Stimulated activated CD4-positive, alpha-beta T cell treated with anti-CD3 and anti-CD28 coated beads, Interleukin-4, amount 100 ng/mL, for 1 hour (primary cell): ENCODE data around the gene ATAD3C.
"Not testable (repeated sequence)": the region's sequence is repeated elsewhere in the genome, so short reads cannot be mapped to it uniquely, and the experiment has no call there.

Experiments used
- DNase-seq: peaks from one replicate; pipeline ENCODE4 v3.0.0-alpha.2; 2020

ATAD3C gene, protein sequence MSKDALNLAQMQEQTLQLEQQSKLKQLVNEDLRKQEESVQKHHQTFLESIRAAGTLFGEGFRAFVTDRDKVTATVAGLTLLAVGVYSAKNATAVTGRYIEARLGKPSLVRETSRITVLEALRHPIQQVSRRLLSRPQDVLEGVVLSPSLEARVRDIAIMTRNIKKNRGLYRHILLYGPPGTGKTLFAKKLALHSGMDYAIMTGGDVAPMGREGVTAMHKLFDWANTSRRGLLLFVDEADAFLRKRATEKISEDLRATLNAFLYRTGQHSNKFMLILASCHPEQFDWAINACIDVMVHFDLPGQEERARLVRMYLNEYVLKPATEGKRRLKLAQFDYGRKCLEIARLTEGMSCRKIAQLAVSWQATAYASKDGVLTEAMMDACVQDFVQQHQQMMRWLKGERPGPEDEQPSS

DNA sequence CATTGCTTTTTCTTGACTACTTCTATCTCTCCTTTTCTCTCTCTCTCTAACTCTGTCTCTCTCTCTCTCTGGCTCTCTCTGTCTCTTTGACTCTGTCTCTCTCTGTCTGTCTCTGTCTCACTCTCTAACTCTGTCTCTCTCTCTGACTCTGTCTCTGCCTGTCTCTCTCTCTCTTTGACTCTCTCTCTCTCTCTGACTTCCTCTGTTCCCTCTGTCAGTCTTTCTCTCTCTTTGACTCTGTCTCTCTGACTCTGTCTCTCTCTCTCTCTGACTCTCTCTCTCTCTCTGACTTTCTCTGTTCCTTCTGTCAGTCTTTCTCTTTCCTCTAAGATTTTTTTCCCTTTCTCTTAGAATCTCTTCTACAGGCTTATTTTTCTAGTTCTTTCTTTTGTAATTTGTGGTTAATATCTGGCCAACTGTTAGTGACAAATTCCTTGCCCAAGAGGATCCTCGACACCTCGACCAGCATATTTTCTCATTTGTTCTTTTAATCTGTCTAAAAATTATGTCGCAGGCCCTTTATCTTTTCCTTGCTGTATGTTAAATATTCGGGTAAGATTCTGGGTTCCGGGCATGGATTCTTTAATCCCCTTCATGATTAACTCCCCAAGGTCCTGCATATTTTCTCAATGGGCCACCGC lies at the start of gene ATAD3C:
Gene ATAD3C (plus strand): TSS at position 591 of the 641 bp plus-strand sequence. CDS start 995 bp downstream, outside the sequence.
- no peak for DNase-seq

DNA sequence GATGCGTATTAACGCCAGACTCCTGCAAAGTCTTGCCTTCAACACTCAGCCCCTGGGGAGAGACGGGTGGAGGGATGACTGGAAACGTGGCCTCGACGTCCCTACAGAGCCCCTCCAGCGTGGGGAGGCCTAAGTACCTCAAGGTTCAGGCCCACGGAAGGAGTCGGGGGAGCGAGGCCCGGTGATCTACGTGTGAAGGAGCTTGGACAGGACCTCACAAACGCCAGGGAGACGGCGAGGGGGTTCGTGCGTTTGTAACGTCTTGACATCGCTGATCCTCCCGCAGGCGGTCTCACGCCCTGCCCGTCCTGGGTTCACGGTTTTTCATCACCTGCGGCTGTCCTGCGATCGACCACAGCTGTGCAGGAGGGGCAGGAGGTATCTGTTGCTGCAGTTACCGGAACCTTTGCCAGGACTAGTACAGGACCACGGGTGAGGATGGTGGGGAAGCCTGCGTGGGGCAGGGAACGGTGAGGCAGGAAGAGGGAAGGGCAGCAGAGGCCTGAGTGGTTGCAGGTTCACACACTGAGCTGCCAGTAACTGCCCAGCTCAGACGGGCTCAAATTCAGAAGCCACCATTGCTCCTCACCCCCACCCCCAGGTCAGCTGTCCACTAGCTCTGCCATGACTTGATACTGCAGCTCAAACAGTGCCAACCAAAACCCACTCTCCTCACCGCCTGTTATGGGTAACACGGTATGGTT lies 49.5 kb upstream of the ATAD3C start:
- DNase-seq: peak; percentile 33

DNA sequence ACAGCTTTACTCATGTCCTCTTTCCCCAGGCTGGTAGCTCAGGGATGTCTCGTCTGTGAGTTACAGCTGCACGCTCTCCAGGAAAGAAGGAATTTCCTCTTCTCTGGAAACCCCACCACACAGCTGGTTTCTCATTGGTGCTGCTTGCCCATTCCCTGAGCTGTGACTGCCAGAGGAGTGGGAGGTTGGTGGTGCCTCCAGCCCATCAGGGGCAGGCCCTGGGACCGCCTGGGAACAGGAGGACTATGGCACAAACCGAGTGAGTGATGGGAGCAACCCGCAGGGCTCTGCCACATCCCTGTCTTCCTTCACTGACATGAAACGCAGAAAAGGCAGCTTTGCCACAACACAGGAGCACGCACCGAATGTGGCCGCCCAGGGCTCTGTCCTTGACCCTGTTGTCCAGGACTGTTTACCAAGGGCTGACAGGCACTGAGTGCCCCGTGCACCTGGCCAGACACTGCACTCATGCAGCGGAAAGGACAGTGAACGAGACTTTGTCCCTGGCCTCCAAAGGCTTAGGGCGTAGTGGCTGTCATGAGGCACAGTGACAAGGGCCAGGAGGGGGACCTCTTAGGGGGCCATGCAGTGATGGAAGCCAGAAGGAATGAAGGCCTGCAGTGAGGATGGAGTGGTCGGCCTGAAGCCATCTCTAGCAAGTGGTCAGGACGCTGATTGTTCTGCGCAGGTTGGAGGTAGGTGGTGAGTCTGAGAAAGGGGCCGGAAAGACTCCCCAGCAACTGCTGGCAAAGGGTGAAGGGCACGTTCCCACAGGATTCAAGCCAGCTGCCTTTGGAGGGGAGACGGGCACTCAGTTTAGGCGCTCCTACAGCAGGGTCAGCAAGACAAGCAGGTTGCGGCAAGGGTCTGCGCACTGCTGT lies 48.7 kb upstream of the ATAD3C start:
- DNase-seq: no peak

DNA sequence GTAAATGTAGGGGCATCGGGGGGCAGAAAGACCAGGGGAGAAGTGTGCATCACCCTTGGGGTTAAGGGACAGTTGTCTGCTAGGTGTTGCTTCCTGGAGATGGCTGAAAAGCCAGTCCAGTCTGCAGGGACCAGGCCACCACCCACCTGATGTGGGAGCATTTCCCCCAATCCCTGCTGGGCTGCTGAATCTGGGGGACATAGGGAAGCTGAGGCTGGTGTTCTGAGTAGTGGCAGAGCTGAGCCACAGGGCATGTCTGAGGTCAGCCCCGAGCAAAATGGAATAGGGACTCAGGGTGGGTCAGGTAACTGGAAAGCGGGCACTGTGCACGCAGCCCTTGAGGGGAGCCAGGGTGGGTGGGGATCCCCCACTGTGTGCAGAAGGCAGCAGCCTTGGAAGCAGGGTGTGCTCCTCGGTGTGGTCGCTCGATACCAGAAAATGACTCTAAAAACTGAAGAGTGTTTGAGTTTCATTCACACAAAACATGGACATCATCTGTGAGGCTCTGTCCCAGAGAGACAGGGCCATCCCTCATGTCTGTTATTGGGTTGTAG lies 48.0 kb upstream of the ATAD3C start:
- DNase-seq: no peak

DNA sequence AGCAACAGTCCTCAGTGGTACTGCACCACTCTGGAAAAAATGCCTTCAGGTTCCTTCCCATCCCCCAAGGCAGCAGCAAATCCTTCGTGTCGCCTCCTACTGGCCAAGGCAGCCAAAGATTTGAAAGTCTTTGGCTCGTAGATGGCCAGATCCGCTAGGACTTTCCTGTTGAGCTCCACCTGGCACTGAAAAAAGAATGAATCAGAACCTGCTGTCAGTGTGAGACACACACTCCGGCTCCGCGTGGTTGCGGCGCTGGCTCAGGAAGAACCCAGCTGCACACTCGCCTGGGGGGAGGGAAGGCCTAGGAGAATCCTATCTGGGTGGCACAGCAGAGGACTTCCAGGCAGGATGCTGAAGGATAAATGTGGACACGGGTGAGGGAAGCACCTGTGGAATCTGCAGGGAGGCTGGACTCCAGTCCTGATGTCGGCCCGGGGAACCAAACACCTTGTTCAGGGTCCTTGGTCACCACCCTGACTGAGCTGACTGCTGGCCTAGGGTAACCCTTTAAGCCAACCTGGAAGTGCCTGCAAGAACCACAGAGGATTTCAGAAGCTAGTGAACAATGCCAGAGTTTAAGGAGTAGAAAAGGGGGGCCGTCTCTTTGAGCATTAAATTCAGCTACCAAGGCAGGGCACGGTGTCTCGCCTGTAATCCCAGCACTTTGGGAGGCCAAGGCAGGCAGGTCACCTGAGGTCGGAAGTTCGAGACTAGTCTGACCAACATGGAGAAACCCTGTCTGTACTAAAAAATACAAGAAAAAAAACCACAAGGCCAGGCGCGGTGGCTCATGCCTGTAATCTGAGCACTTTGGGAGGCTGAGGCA lies 47.2 kb upstream of the ATAD3C start:
- DNase-seq: peak; percentile 51

DNA sequence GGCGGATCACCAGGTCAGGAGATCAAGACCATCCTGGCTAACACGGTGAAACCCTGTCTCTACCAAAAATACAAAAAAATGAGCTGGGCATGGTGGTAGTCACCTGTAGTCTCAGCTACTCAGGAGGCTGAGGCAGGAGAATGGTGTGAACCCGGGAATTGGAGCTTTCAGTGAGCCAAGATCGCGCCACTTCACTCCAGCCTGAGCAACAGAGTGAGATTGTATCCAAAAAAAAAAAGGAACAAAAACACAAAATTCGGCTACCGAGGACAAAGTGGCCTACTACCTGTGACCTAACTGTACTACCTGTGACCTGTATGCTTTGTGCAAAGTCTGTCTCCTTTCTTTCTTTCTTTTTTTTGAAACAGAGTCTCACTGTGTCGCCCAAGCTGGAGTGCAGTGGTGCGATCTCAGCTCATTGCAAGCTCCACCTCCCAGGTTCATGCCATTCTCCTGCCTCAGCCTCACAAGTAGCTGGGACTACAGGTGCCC lies 46.5 kb upstream of the ATAD3C start:
- not testable (repeated sequence) for DNase-seq

DNA sequence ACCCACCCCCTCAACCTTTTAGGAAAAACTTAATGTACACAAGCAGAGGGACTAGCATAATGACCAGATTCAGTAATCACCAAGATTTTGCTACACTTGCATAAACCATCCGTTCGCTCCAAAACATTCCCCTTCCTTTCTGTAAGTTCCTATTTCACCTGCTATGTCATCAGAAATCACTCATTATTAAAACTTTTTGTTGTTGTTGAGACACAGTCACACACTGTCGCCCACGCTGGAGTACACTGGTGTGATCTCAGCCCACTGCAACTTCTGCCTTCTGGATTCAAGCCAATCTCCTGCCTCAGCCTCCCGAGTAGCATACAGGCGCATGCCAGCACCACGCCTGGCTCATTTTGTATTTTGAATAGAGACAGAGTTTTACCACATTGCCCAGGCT lies 45.8 kb upstream of the ATAD3C start:
- DNase-seq: no peak

DNA sequence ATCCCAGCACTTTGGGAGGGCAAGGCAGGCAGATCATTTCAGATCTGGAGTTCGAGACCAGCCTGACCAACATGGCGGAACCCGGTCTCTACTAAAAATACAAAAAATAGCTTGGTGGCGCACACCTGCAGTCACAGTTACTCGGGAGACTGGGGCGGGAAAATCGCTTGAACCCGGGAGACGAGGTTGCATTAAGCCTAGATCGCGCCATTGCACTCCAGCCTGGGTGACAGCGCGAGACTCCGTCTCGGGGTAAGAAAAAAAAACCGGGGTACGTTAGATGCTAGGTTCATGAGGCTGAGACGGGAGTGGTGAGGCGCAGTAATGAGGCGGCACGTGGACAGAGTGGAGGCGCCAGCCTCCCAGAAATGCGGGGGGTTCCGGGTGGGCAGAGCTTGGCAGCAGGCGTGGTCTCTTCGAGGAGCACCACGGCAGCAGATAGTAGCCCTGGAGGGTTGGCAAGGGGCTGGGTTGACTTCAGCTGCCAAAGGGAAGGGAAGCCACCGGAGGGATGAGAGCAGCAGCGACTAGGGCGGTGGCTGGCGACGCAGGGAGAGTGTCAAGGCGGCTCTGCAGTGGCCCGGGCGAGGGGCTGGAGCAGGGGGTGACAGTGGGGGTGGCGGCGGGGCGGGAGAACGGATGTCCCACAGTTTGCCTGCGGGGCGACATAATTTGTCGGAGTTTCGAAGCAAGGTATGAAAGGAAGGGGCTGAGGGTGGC lies 43.2 kb upstream of the ATAD3C start:
- DNase-seq: no peak

DNA sequence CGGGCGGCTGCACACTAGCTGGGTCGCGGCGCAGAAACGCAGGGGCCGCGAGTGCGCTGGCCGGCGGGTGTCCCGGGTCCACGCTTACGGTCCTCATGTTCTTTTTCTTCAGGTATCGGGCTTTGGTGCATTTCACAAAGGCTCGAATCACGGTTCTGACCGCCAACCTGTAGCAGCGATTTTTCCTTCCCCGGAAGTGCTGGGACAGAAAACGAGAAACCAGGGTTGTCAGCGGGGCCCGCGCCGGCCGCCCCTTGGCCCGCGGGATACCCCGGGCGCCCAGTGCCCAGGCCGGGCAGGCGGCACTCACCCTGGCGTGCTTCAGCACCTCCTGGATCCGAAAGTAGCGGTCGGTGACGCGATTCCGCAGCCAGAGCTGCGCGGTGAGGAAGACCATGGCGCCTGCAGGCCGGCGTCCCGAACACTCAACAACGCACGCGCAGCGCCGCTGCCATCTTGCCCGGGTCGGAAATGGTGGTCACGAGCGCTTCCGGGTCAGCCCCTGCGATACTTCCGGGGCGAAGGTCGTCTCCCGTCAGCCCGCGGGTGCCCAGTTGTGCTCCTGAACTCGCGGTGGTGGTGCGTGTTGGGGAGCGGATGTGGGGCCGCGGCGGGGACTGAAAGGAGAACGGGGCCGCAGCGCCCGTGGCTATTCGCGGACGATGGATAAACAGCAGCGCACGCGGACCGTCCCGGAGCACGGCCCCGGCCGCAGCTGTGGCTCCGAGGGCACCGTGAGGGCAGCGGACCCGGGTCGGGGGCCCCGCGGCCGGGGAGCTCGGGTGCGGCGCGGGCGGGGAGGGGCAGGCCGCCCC lies 42.5 kb upstream of the ATAD3C start, which contains the start of gene MRPL20:
Gene MRPL20 (minus strand): TSS at position 473 of the 815 bp plus-strand sequence. CDS start 76 bp downstream, at position 397.
- peak; percentile 96 for DNase-seq

DNA sequence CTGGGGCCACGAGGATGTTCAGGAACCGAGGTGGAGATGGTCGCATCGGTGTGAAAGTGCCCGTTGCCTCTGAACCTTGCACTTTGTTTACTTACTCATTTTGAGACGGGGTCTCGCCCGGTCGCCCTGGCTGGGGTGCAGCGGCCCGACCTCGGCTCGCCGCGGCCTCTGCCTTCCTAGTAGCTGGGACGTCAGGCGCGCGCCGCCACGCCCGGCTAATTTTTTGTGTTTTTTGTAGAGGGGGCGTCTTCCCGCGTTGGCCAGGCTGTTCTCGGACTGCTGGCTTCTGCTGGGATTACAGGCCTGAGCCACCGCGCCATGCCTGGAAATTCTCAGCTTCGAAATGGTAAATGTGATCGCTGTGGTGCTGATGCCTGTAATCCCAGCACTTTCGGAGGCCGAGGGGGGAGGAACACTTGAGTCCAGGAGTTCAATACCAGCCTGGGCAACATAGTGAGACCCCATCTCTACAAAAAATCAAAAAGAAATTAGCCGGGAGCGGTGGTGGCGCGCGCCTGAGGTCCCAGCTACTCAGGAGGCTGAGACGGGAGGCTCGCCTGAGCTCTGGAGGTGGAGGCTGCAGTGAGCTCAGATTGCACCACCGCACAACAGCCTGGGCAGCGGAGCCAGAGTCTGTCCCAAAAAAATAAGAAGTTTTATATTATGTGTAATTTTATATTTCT lies 41.7 kb upstream of the ATAD3C start:
- no peak for DNase-seq

DNA sequence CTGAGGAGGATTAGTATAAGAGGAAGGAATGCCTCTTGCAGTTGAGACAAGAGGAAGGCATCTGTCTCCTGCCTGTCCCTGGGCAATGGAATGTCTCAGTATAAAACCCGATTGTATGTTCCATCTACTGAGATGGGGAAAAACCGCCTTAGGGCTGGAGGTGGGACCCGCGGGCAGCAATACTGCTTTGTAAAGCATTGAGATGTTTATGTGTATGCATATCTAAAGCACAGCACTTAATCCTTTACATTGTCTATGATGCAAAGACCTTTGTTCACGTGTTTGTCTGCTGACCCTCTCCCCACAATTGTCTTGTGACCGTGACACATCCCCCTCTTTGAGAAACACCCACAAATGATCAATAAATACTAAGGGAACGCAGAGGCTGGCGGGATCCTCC lies 39.3 kb upstream of the ATAD3C start:
- DNase-seq: not testable (repeated sequence)

DNA sequence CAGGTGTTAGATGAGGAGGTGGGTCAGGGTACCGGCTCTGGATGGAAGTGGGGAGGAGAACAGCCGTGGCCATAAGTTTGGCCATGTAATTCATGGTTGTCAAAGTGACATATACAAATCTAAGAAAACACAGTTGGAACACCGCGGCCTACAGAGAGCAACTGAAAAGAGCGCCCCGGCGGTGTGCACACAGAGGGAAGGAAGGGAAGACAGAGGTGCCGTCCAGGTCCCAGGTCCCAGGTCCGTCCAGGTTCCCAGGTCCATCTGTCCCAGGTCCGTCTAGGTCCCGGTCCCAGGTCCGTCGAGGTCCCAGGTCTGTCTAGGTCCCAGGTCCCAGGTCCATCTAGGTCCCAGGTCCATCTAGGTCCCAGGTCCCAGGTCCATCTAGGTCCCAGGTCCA lies 37.9 kb upstream of the ATAD3C start:
- DNase-seq: no peak

DNA sequence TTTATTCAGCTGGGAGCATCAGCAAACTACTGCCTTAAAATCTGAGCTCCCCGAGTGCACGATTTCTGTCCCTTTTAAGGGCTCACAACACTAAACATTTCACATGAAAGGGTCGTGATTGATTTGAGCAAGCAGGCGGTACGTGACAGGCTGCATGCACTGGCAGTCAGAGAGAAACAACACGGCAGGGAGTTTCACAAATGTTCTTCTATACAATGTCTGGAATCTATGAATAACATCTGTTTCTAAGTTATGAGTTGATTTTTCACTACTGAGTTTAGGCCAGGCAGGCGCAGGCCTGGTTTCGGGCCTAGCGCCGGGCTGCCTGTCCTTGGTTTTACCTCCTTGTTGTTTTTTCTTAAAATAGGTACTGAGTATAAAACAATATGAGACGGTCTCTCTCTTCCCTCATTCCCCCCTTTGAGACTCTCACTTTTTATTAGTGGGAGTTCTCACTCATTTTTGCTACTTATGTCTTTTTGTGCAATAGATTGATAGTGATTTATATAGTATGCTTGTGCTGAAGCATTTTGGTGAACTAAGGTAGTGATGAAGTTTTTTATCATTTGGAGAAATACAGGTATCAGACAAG lies 37.1 kb upstream of the ATAD3C start:
- DNase-seq: not testable (repeated sequence)

DNA sequence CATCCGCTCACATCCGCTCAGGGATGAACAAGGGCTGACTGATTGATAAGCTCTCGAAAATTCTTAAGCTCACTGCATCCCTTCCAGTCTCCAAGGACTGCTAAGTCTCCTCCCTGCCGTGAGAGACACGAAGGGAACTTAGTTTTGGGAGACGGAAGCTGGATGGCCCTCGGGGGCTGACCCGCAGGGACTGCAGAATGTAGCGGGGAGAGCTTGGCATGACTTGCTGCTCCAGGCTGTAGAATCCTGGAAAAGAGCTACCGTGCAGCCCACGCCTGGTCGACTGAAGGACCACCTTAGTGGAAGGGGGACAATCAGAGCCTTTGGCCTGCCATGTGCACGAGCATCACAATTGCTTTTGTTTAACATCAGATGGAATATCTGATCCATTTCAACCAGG lies 33.7 kb upstream of the ATAD3C start:
- no peak for DNase-seq

DNA sequence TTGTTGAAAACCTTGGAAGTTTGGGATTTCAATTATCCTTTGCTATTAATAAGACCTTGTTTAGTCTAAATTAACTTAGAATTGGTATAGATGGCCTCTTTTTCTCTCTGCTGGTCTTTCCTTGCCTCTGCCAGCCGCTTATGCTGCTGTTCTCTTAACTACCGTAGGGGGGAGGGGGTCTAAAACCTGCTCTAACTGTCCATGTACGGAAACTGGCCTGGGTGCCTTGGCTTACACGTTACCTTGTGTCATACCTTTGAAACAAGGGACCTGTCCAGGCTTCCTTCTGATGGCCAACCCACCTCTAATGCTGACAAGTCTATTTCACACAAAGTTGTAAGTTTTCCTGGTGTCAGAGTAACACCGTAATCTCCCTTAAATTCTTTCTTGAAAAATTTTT lies 32.1 kb upstream of the ATAD3C start:
- DNase-seq: not testable (repeated sequence)

DNA sequence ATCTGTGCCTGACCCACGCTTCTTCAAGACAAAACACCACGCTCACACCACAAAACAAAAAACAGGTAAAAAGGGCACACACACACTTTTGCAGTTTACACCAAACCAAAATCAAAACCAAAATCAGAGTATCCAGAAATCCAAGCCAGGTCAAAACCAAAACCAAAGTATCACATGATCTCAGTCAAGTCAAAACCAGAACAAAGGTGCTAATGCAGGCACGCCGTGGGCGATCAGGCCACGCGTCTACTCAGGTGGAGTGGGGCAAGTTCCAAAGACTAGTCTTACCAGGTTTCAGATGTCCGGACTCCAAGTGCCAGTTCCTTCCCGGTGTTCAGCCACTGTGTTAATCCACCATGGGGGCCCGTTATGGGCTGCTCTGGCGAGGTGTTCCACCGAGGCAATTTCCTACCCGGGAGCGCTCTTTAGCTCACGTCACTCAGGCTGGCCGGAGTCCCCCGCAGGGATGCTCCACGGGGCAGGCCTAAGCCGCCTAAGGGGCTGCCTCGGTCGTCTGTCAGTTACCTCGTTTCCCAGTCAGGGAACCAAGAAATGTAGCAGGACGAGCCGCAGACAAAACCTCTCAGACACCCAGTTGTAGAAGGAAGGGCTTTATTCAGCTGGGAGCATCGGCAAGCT lies 31.5 kb upstream of the ATAD3C start:
- DNase-seq: not testable (repeated sequence)

DNA sequence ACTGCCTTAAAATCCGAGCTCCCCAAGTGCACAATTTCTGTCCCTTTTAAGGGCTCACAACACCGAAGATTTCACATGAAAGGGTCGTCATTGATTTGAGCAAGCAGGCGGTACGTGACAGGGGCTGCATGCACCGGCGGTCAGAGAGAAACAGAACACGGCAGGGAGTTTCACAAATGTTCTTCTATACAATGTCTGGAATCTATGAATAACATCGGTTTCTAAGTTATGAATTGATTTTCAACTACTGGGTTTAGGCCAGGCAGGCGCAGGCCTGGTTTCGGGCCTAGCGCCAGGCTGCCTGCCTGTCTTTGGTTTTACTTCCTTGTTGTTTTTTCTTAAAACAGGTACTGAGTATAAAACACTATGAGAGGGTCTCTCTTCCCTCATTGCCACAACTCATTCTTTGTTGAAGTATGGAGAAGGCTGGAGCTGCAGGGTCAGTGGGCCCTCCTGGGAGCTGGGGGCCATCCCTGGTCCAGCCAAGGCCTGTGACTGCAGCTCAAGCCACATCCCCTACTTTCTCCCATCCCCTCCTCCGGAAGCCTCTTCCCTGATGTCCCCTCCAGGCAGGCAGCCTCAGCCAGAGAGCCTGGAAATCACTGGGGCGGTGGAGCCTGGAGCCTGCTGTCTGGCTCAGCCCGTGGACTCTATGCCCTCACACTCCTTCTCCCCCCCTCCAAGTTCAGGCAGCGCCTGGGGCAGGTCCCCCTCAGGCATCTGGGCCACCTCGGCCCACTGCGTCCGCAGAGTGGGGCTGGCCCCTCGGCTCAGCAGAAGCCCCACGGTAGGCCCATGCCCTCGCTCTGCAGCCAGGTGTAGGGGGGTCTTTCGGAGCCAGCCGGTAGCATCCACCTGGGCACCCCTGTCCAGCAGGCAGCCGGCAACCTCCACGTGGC lies 30.8 kb upstream of the ATAD3C start:
- DNase-seq: no peak
